HepG2 (cell line): ENCODE measurements around the gene VEGFB. TPM values are rescaled to one million over a fixed set of nuclear protein-coding genes. Genes with fewer than 3 reads are reported as not detected.

ENCODE experiments used
- ADNP ChIP-seq: sonication (generic); formaldehyde crosslinking; IDR thresholded peaks from 2 replicates; pipeline ENCODE4 v1.4.0; 2020; ENCODE audit warnings: missing genetic modification reagents
- CHD2 ChIP-seq: IDR thresholded peaks from 2 replicates; pipeline ENCODE4 v1.6.1; 2011; ENCODE audit warnings: low read depth, low read length, improper control_type of control experiment
- MAZ ChIP-seq, 2 experiments: sonication (generic) in 1 of 2; formaldehyde crosslinking in 1 of 2; IDR thresholded peaks; 2 replicates each; pipeline versions ENCODE4 v1.5.0 to v1.6.1; 2012 to 2020; ENCODE audit warnings: low read depth in 2 of 2, mild to moderate bottlenecking in 2 of 2, borderline replicate concordance in 1 of 2, improper control_type of control experiment in 1 of 2, low read length in 1 of 2, missing genetic modification reagents in 1 of 2, moderate library complexity in 1 of 2
- MXI1 ChIP-seq: IDR thresholded peaks from 3 replicates; pipeline ENCODE4 v1.6.1; 2012; ENCODE audit warnings: low read depth, low read length, inconsistent platforms, borderline replicate concordance
- NFE2L1 ChIP-seq: sonication (generic); formaldehyde crosslinking; IDR thresholded peaks from 2 replicates; pipeline ENCODE4 v1.4.0; 2020; ENCODE audit warnings: missing genetic modification reagents, mild to moderate bottlenecking, borderline replicate concordance
- POLR2G ChIP-seq: fragments of 200-400 bp; formaldehyde crosslinking; IDR thresholded peaks from 2 replicates; pipeline ENCODE4 v1.6.1; 2018; ENCODE audit warnings: mild to moderate bottlenecking, low read depth, low read length, moderate library complexity
- RFXAP ChIP-seq: sonication (generic); formaldehyde crosslinking; IDR thresholded peaks from 2 replicates; pipeline ENCODE4 v1.4.0; 2020; ENCODE audit warnings: missing genetic modification reagents, borderline replicate concordance
- SNAPC2 ChIP-seq: sonication (generic); formaldehyde crosslinking; IDR thresholded peaks from 2 replicates; pipeline ENCODE4 v1.8.1; 2022; ENCODE audit warnings: mild to moderate bottlenecking, missing genetic modification reagents
- ZFX ChIP-seq: sonication (generic); formaldehyde crosslinking; IDR thresholded peaks from 2 replicates; pipeline ENCODE4 v1.4.0; 2020; ENCODE audit warnings: mild to moderate bottlenecking, low read depth, missing genetic modification reagents, moderate library complexity
- ZMYM3 ChIP-seq: sonication (generic); formaldehyde crosslinking; IDR thresholded peaks from 2 replicates; pipeline ENCODE4 v1.5.1; 2020; ENCODE audit warnings: mild to moderate bottlenecking, missing genetic modification reagents
- ZNF10 ChIP-seq: sonication (generic); formaldehyde crosslinking; IDR thresholded peaks from 2 replicates; pipeline ENCODE4 v1.4.0; 2020; ENCODE audit warnings: mild to moderate bottlenecking, low read depth, missing genetic modification reagents, borderline replicate concordance
- ZNF207 ChIP-seq: fragments of 450-650 bp; IDR thresholded peaks from 2 replicates; pipeline ENCODE4 v1.6.1; 2016; ENCODE audit warnings: antibody characterized with exemption, borderline replicate concordance
- ZNF256 ChIP-seq: sonication (generic); formaldehyde crosslinking; conservative IDR thresholded peaks from 2 replicates; pipeline ENCODE4 v1.4.0; 2020; ENCODE audit warnings: missing genetic modification reagents
- polyA plus RNA-seq, 8 experiments: library from polyadenylated mRNA; depleted of rRNA in 3 of 8; stranded (reverse) in 7 of 8; unstranded in 1 of 8; fragments of >200 nt; fragmentation: Illumina TruSeq in 4 of 8; extraction: Trizol in 4 of 8; gene quantifications; 2 replicates each; pipeline versions ENCODE4 v1.2.1 to v1.2.3, GENCODE V29; 2011 to 2016; ENCODE audit warnings: low read depth in 4 of 8, missing spikeins in 1 of 8, mixed read lengths in 1 of 8; ENCODE audit not compliant: insufficient read depth in 1 of 8
- total RNA-seq, 5 experiments: library from RNA; depleted of rRNA; stranded (reverse); fragments of >200 nt; fragmentation: Illumina TruSeq; extraction: Trizol; gene quantifications; 2 replicates each; pipeline ENCODE4 v1.2.3, GENCODE V29; 2016; ENCODE audit warnings: low read depth in 1 of 5
- TF ChIP-seq, protein P1 (sequence below): IDR thresholded peaks from 2 replicates; pipeline ENCODE4 v1.6.1; 2012; ENCODE audit warnings: low read depth, low read length, improper control_type of control experiment
- TF ChIP-seq, protein P2 (sequence below): IDR thresholded peaks from 2 replicates; pipeline ENCODE4 v1.6.1; 2018; ENCODE audit warnings: missing genetic modification reagents, mild to moderate bottlenecking, missing compliant biosample characterization
- TF ChIP-seq, protein P3 (sequence below): sonication (generic); formaldehyde crosslinking; IDR thresholded peaks from 2 replicates; pipeline ENCODE4 v1.8.0; 2022; ENCODE audit warnings: low read depth, missing genetic modification reagents
- TF ChIP-seq, protein P4 (sequence below): sonication (generic); formaldehyde crosslinking; IDR thresholded peaks from 2 replicates; pipeline ENCODE4 v1.4.0; 2020; ENCODE audit warnings: missing genetic modification reagents, mild to moderate bottlenecking, borderline replicate concordance
- TF ChIP-seq, protein P5 (sequence below): sonication (generic); formaldehyde crosslinking; IDR thresholded peaks from 2 replicates; pipeline ENCODE4 v1.4.0; 2020; ENCODE audit warnings: mild to moderate bottlenecking, missing genetic modification reagents
- TF ChIP-seq, protein P6 (sequence below): sonication (generic); formaldehyde crosslinking; IDR thresholded peaks from 2 replicates; pipeline ENCODE4 v1.8.1; 2023; ENCODE audit warnings: mild to moderate bottlenecking, missing genetic modification reagents

Gene VEGFB
- total and polyA plus RNA-seq, 2 of the 13 experiments (the other 11 are each of a cell fraction or from before 2014, with no cell fraction given): 9.0 to 11.3 TPM

DNA sequence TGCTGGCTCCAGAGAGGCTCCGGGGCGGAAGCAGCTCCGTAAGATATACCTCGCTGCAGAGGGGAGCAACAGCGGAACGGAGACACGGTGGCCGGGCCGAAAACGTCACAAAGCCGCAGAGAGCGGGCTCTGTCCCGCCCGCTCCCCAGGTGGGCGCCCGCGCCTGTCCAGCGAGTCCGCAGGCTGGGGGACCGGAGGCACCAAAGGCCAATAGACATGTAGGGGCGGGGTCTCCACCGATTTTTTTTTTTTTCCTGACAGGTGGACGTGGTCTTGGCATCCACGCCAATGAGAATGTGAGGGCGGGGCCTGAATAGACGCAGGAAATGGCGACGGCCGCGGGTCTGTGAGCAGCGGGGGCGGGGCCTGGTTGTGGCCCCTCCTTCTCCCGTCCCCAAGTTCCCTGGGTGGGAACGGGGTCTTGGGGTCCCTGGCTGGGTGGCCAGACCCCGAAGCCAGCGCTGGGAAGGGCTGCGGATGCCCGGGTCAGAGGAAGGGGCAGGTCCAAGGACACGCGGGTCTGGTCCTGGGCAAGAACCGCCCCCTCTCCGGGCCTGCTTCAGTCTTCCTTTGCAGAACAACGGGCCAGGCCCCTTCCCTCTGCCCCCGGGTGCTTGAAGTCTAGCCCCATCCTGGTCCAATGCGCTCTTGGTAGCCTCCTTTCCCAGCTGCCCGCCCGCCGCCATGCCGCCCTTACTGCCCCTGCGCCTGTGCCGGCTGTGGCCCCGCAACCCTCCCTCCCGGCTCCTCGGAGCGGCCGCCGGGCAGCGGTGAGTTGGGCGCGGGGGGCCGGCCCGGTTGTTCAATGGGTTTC is 4.0 kb upstream of the VEGFB start, which contains the start of gene DNAJC4 (continued):
- TF ChIP-seq, protein P1, sequence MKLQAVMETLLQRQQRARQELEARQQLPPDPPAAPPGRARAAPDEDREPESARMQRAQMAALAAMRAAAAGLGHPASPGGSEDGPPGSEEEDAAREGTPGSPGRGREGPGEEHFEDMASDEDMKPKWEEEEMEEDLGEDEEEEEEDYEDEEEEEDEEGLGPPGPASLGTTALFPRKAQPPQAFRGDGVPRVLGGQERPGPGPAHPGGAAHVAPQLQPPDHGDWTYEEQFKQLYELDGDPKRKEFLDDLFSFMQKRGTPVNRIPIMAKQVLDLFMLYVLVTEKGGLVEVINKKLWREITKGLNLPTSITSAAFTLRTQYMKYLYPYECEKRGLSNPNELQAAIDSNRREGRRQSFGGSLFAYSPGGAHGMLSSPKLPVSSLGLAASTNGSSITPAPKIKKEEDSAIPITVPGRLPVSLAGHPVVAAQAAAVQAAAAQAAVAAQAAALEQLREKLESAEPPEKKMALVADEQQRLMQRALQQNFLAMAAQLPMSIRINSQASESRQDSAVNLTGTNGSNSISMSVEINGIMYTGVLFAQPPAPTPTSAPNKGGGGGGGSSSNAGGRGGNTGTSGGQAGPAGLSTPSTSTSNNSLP: no peak
- TF ChIP-seq, protein P2, sequence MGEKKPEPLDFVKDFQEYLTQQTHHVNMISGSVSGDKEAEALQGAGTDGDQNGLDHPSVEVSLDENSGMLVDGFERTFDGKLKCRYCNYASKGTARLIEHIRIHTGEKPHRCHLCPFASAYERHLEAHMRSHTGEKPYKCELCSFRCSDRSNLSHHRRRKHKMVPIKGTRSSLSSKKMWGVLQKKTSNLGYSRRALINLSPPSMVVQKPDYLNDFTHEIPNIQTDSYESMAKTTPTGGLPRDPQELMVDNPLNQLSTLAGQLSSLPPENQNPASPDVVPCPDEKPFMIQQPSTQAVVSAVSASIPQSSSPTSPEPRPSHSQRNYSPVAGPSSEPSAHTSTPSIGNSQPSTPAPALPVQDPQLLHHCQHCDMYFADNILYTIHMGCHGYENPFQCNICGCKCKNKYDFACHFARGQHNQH: peak; percentile 69
- TF ChIP-seq, protein P3, sequence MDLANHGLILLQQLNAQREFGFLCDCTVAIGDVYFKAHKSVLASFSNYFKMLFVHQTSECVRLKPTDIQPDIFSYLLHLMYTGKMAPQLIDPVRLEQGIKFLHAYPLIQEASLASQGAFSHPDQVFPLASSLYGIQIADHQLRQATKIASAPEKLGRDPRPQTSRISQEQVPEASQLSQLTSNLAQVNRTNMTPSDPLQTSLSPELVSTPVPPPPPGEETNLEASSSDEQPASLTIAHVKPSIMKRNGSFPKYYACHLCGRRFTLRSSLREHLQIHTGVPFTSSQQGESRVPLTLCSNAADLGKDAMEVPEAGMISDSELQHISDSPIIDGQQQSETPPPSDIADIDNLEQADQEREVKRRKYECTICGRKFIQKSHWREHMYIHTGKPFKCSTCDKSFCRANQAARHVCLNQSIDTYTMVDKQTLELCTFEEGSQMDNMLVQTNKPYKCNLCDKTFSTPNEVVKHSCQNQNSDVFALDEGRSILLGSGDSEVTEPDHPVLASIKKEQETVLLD (CRISPR knock-in tag): peak; percentile 49; the same call in 1 of the 2 replicates
- 0 out of 2 replicates have a peak, but pooled peaks have one; percentile 3 for TF ChIP-seq MAZ (IDR thresholded peaks at IDR 0.05; ENCODE audit: borderline replicate concordance, low read depth, low read length)
- TF ChIP-seq MAZ (CRISPR knock-in tag; IDR thresholded peaks at IDR 0.05; ENCODE audit: low read depth): peak; percentile 57; the same call in 1 of the 2 replicates
- no peak for TF ChIP-seq ADNP (CRISPR knock-in tag)
- peak; percentile 82 for TF ChIP-seq ZFX (CRISPR knock-in tag)
- TF ChIP-seq ZMYM3 (CRISPR knock-in tag): no peak
- TF ChIP-seq, protein P4, sequence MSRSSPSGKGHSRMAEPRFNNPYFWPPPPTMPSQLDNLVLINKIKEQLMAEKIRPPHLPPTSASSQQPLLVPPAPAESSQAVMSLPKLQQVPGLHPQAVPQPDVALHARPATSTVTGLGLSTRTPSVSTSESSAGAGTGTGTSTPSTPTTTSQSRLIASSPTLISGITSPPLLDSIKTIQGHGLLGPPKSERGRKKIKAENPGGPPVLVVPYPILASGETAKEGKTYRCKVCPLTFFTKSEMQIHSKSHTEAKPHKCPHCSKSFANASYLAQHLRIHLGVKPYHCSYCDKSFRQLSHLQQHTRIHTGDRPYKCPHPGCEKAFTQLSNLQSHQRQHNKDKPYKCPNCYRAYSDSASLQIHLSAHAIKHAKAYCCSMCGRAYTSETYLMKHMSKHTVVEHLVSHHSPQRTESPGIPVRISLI (CRISPR knock-in tag): peak; percentile 99
- no peak for TF ChIP-seq NFE2L1 (CRISPR knock-in tag)
- TF ChIP-seq POLR2G: peak; percentile 78
- TF ChIP-seq CHD2: no peak
- TF ChIP-seq, protein P5, sequence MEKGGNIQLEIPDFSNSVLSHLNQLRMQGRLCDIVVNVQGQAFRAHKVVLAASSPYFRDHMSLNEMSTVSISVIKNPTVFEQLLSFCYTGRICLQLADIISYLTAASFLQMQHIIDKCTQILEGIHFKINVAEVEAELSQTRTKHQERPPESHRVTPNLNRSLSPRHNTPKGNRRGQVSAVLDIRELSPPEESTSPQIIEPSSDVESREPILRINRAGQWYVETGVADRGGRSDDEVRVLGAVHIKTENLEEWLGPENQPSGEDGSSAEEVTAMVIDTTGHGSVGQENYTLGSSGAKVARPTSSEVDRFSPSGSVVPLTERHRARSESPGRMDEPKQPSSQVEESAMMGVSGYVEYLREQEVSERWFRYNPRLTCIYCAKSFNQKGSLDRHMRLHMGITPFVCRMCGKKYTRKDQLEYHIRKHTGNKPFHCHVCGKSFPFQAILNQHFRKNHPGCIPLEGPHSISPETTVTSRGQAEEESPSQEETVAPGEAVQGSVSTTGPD (CRISPR knock-in tag): no peak
- TF ChIP-seq, protein P6, sequence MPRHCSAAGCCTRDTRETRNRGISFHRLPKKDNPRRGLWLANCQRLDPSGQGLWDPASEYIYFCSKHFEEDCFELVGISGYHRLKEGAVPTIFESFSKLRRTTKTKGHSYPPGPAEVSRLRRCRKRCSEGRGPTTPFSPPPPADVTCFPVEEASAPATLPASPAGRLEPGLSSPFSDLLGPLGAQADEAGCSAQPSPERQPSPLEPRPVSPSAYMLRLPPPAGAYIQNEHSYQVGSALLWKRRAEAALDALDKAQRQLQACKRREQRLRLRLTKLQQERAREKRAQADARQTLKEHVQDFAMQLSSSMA (CRISPR knock-in tag): no peak
- TF ChIP-seq ZNF207: no peak
- TF ChIP-seq SNAPC2 (CRISPR knock-in tag): peak; percentile 66; the same call in 1 of the 2 replicates
- no peak for TF ChIP-seq ZNF256 (CRISPR knock-in tag)
- TF ChIP-seq RFXAP (CRISPR knock-in tag): peak; percentile 23; the same call in 1 of the 2 replicates
- peak; percentile 84; the same call in 1 of the 3 replicates for TF ChIP-seq MXI1
- TF ChIP-seq ZNF10 (CRISPR knock-in tag): no peak
